Measurements from ENCODE around the gene MALT1.

Gene MALT1

DNA sequence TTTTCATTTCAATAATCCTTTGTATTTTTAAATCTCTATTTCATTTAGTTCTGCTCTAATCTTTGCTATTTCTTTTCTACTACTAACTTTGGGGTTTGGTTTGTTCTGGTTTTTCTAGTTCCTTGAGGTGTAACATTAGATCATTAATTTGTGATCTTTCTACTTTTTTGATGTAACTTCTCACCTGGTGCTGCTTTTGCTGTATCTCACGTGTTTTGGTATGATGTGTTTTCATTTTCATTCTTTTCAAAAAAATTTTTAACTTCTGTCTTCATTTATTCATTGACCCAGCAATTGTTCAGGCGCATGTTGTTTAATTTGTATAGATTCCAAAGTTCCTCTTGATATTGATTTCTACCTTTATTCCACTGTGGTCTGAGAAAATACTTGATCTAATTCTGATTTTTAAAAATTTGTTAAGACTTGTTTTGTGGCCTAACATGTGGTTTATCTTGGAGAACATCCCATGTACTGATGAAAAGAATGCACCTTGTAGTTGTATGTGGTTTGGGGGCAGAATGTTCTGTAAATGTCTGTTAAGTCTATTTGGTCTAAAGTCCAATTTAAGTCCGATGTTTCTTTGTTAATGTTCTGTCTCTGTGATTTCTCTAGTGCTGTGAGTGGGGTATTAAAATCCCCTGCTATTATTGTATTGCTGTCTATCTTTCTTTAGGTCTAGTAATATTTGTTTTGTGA lies 17.3 kb upstream of the MALT1 start:
- no peaks in the 10 kb centered on the region for H3K36me3 ChIP-seq (ENCODE audit: control insufficient read depth, insufficient read depth, low read length)
- no peaks in the 10 kb centered on the region for H3K27me3 ChIP-seq (ENCODE audit: control insufficient read depth, insufficient read depth, low read length)
- H3K9me3 ChIP-seq (ENCODE audit: control insufficient read depth, insufficient read depth, low read length): no peaks in the 10 kb centered on the region
- no peaks in the 10 kb centered on the region for H3K4me1 ChIP-seq (ENCODE audit: control insufficient read depth, insufficient read depth, low read length)
- no peak overlapping the region for H3K27ac ChIP-seq (ENCODE audit: low read depth, low read length)
- H3K9ac ChIP-seq (ENCODE audit: low read depth, low read length): no peak overlapping the region
- no peak overlapping the region for H3K4me3 ChIP-seq (ENCODE audit: low read depth, low read length)

GRCh38 chr18:58654896-58655614 lies 16.2 kb upstream of the MALT1 start:
- Histone ChIP-seq H3K4me1 (ENCODE audit: control insufficient read depth, insufficient read depth, low read length) (no peaks in the 10 kb centered on the region), H3K27ac (ENCODE audit: low read depth, low read length) (no peak overlapping the region), H3K4me3 (ENCODE audit: low read depth, low read length) (no peak overlapping the region), H3K9me3 (ENCODE audit: control insufficient read depth, insufficient read depth, low read length) (no peaks in the 10 kb centered on the region), H3K36me3 (ENCODE audit: control insufficient read depth, insufficient read depth, low read length) (no peaks in the 10 kb centered on the region), H3K9ac (ENCODE audit: low read depth, low read length) (no peak overlapping the region), H3K27me3 (ENCODE audit: control insufficient read depth, insufficient read depth, low read length) (no peaks in the 10 kb centered on the region)

DNA sequence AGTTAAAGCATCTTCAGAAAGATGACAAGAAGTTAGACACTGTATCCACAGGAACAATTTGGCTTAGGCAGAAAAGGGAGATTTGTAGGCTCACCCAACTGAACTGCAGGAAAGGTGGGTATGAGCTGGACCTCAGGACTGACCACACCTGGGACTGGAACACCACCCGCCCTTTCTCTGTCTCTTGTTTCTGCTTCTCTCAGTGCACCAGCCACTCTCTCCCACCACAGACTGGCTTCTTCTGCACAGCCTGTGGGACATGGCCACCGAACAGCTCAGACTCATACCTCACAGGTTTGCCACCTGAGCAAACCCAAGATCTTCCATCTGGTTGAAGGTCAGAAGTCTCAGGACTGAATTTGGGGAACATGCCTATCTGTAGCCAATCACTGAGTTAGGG lies 14.2 kb upstream of the MALT1 start:
- Histone ChIP-seq H3K4me1 (ENCODE audit: control insufficient read depth, insufficient read depth, low read length) (no peaks in the 10 kb centered on the region), H3K4me3 (ENCODE audit: low read depth, low read length) (no peak overlapping the region), H3K27ac (ENCODE audit: low read depth, low read length) (no peak overlapping the region), H3K27me3 (ENCODE audit: control insufficient read depth, insufficient read depth, low read length) (no peaks in the 10 kb centered on the region), H3K9ac (ENCODE audit: low read depth, low read length) (no peak overlapping the region), H3K36me3 (ENCODE audit: control insufficient read depth, insufficient read depth, low read length) (no peaks in the 10 kb centered on the region), H3K9me3 (ENCODE audit: control insufficient read depth, insufficient read depth, low read length) (no peaks in the 10 kb centered on the region)

- Histone ChIP-seq H3K4me3 (ENCODE audit: low read depth, low read length) (no peak overlapping the region), H3K27ac (ENCODE audit: low read depth, low read length) (no peak overlapping the region), H3K9me3 (ENCODE audit: control insufficient read depth, insufficient read depth, low read length) (no peaks in the 10 kb centered on the region), H3K4me1 (ENCODE audit: control insufficient read depth, insufficient read depth, low read length) (no peaks in the 10 kb centered on the region), H3K36me3 (ENCODE audit: control insufficient read depth, insufficient read depth, low read length) (no peaks in the 10 kb centered on the region), H3K27me3 (ENCODE audit: control insufficient read depth, insufficient read depth, low read length) (no peaks in the 10 kb centered on the region), H3K9ac (ENCODE audit: low read depth, low read length) (no peak overlapping the region)
Measured at GRCh38 chr18:58657494-58657893, 13.8 kb upstream of the MALT1 start.

GRCh38 chr18:58659691-58660090 lies 11.6 kb upstream of the MALT1 start:
- Histone ChIP-seq H3K4me3 (ENCODE audit: low read depth, low read length) (no peak overlapping the region), H3K27ac (ENCODE audit: low read depth, low read length) (no peak overlapping the region), H3K9ac (ENCODE audit: low read depth, low read length) (no peak overlapping the region), H3K36me3 (ENCODE audit: control insufficient read depth, insufficient read depth, low read length) (no peaks in the 10 kb centered on the region), H3K27me3 (ENCODE audit: control insufficient read depth, insufficient read depth, low read length) (no peaks in the 10 kb centered on the region), H3K9me3 (ENCODE audit: control insufficient read depth, insufficient read depth, low read length) (no peaks in the 10 kb centered on the region), H3K4me1 (ENCODE audit: control insufficient read depth, insufficient read depth, low read length) (no peaks in the 10 kb centered on the region)

DNA sequence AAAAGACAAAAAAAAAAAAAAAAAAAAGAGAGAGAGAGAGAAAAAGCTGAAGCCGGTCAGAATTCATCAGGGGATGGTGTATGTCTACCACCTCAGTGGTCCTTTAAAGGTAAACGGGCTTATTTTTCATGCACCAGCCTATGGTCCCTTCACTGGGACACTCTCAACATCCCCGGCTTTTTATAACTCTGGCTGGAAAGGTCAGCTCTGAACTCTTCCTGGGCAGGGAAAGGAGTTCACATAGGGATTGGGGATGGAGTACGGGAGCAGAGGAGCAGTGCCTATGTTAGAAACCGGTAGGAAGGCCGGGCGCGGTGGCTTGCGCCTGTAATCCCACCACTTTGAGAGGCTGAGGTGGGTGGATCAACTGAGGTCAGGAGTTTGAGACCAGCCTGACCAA lies 10.3 kb upstream of the MALT1 start:
- no peak overlapping the region for H3K9ac ChIP-seq (ENCODE audit: low read depth, low read length)
- no peaks in the 10 kb centered on the region for H3K4me1 ChIP-seq (ENCODE audit: control insufficient read depth, insufficient read depth, low read length)

DNA sequence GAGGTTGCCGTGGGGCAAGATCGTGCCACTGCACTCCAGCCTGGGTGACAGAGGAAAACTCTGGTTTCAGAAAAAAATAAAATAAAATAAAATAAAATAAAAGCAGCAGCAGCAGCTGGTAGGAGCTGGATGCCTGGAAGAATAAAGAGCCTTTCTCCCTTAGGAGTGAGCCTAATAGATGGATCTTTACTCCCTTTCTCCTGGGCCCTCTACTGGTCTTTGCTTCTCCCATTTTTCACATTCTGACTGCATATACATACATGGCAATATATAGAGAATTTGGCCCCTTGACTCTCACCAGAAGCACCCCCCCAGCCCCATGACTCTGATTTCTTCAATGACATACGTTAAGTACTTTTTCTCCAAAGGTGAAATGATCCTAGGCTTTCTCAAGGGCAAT lies 9.8 kb upstream of the MALT1 start:
- Histone ChIP-seq H3K36me3 (ENCODE audit: control insufficient read depth, insufficient read depth, low read length) (no peaks in the 10 kb centered on the region), H3K27me3 (ENCODE audit: control insufficient read depth, insufficient read depth, low read length) (no peaks in the 10 kb centered on the region), H3K4me3 (ENCODE audit: low read depth, low read length) (no peak overlapping the region), H3K4me1 (ENCODE audit: control insufficient read depth, insufficient read depth, low read length) (no peaks in the 10 kb centered on the region), H3K9me3 (ENCODE audit: control insufficient read depth, insufficient read depth, low read length) (no peaks in the 10 kb centered on the region), H3K27ac (ENCODE audit: low read depth, low read length) (no peak overlapping the region), H3K9ac (ENCODE audit: low read depth, low read length) (no peak overlapping the region)

More for the DNA sequence above, 10.3 kb upstream of the MALT1 start:
- Histone ChIP-seq H3K36me3 (ENCODE audit: control insufficient read depth, insufficient read depth, low read length) (no peaks in the 10 kb centered on the region), H3K27ac (ENCODE audit: low read depth, low read length) (no peak overlapping the region), H3K9me3 (ENCODE audit: control insufficient read depth, insufficient read depth, low read length) (no peaks in the 10 kb centered on the region), H3K27me3 (ENCODE audit: control insufficient read depth, insufficient read depth, low read length) (no peaks in the 10 kb centered on the region), H3K4me3 (ENCODE audit: low read depth, low read length) (no peak overlapping the region)

DNA sequence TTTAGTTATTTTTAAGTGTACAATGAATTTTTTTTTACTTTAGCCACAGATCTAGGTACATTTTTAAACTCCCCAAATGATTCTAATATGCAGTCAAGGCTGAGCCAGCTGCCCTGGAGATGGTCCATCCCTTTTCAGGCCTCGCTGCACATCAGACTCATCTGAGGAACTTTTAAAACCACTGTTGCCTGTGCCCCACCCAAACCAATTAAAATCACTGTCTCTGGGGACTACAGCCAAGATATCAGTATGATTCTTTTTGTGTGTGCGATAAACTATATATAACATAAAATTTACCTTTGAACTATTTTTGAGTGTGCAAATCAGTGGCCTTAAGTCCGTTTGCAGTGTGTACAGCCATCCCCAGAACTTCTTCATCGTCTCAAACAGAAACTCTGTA lies 9.1 kb upstream of the MALT1 start:
- H3K27ac ChIP-seq (ENCODE audit: low read depth, low read length): no peak overlapping the region
- H3K36me3 ChIP-seq (ENCODE audit: control insufficient read depth, insufficient read depth, low read length): no peaks in the 10 kb centered on the region
- H3K4me3 ChIP-seq (ENCODE audit: low read depth, low read length): no peak overlapping the region

DNA sequence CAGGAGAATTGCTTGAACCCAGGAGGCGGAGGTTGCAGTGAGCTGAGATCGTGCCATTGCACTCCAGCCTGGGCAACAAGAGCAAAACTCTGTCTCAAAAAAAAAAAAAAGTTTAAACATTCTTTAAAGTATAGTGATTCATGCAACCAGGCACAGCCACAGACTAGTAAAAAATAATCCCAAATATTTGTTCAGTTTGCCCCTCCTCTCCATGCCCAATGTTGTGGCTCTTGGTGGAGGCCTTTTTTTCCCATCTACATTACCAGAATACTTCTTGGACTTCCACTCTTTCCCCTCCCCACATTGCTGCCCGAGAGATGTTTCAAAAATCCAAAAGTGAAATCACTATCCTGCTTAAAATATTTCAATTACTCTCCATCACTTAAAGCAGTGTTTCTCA lies 5.1 kb upstream of the MALT1 start:
- H3K4me1 ChIP-seq (ENCODE audit: control insufficient read depth, insufficient read depth, low read length): peaks cover 9% of the 10 kb centered on the region
- H3K9ac ChIP-seq (ENCODE audit: low read depth, low read length): no peak overlapping the region
- no peaks in the 10 kb centered on the region for H3K9me3 ChIP-seq (ENCODE audit: control insufficient read depth, insufficient read depth, low read length)
- H3K36me3 ChIP-seq (ENCODE audit: control insufficient read depth, insufficient read depth, low read length): no peaks in the 10 kb centered on the region
- no peak overlapping the region for H3K4me3 ChIP-seq (ENCODE audit: low read depth, low read length)
- H3K27ac ChIP-seq (ENCODE audit: low read depth, low read length): no peak overlapping the region
- peaks cover 6% of the 10 kb centered on the region; the same call in 1 of the 2 replicates for H3K27me3 ChIP-seq (ENCODE audit: control insufficient read depth, insufficient read depth, low read length)

More for the DNA sequence above, 9.1 kb upstream of the MALT1 start:
- no peaks in the 10 kb centered on the region for H3K4me1 ChIP-seq (ENCODE audit: control insufficient read depth, insufficient read depth, low read length)
- H3K9me3 ChIP-seq (ENCODE audit: control insufficient read depth, insufficient read depth, low read length): no peaks in the 10 kb centered on the region
- H3K27me3 ChIP-seq (ENCODE audit: control insufficient read depth, insufficient read depth, low read length): no peaks in the 10 kb centered on the region
- H3K9ac ChIP-seq (ENCODE audit: low read depth, low read length): no peak overlapping the region

DNA sequence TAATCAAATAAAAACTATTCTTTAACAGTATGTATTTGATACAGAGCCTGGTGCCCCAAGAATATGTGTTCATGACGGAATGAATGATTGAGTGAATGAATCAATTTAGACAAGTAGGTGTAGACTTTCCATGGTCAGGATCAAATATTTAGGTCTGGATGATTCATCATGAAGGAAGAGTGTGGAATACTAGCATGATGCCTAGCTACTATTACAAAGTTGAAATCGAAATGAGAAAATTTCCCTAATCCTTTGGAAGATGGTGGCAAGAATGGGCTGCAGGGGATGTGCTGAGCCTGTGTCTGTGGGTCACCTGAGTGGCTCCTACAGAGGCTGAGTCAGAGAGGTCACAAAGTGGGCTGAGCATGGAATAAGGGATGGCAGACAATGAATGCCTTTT lies 3.1 kb upstream of the MALT1 start:
- Histone ChIP-seq H3K36me3 (ENCODE audit: control insufficient read depth, insufficient read depth, low read length) (no peaks in the 10 kb centered on the region), H3K9me3 (ENCODE audit: control insufficient read depth, insufficient read depth, low read length) (no peaks in the 10 kb centered on the region), H3K4me1 (ENCODE audit: control insufficient read depth, insufficient read depth, low read length) (peaks cover 18% of the 10 kb centered on the region), H3K9ac (ENCODE audit: low read depth, low read length) (no peak overlapping the region), H3K4me3 (ENCODE audit: low read depth, low read length) (no peak overlapping the region), H3K27ac (ENCODE audit: low read depth, low read length) (no peak overlapping the region), H3K27me3 (ENCODE audit: control insufficient read depth, insufficient read depth, low read length) (peaks cover 6% of the 10 kb centered on the region; the same call in 1 of the 2 replicates)

DNA sequence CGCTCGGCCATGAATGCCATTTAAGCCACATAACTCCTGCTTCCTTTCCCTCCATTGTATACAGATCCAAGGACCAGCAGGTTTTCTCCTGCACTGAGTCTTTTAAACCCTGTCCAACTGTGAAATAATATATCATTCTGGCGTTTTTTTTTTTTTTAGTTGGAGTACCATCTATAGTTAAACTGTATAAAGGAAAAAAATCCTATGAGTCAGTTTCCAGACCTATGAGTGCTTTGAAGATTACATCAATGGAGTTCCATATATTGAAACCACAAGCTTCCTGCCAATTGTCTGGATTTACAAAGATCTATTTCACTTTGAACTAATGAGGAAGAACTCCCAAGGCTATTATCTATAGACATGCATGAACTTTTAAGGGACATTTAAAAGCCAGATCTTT lies 2.4 kb upstream of the MALT1 start:
- no peak overlapping the region for H3K4me3 ChIP-seq (ENCODE audit: low read depth, low read length)
- H3K9ac ChIP-seq (ENCODE audit: low read depth, low read length): no peak overlapping the region
- H3K27ac ChIP-seq (ENCODE audit: low read depth, low read length): no peak overlapping the region
- peaks cover 18% of the 10 kb centered on the region for H3K4me1 ChIP-seq (ENCODE audit: control insufficient read depth, insufficient read depth, low read length)
- no peaks in the 10 kb centered on the region for H3K36me3 ChIP-seq (ENCODE audit: control insufficient read depth, insufficient read depth, low read length)
- H3K27me3 ChIP-seq (ENCODE audit: control insufficient read depth, insufficient read depth, low read length): peaks cover 6% of the 10 kb centered on the region; the same call in 1 of the 2 replicates
- H3K9me3 ChIP-seq (ENCODE audit: control insufficient read depth, insufficient read depth, low read length): no peaks in the 10 kb centered on the region
